ENCODE data around the gene HLA-DMB. TPM values are rescaled to one million over a fixed set of nuclear protein-coding genes. Genes with fewer than 3 reads are reported as not detected.

Gene HLA-DMB
- total RNA-seq: 1.0 and 2.4 TPM in 2 replicates

GRCh38 chr6:32940656-32941213 is at the start of gene HLA-DMB:
Gene HLA-DMB, minus strand, starts transcription at chr6:32941028. Its CDS starts 221 bp downstream, at chr6:32940807.

DNA sequence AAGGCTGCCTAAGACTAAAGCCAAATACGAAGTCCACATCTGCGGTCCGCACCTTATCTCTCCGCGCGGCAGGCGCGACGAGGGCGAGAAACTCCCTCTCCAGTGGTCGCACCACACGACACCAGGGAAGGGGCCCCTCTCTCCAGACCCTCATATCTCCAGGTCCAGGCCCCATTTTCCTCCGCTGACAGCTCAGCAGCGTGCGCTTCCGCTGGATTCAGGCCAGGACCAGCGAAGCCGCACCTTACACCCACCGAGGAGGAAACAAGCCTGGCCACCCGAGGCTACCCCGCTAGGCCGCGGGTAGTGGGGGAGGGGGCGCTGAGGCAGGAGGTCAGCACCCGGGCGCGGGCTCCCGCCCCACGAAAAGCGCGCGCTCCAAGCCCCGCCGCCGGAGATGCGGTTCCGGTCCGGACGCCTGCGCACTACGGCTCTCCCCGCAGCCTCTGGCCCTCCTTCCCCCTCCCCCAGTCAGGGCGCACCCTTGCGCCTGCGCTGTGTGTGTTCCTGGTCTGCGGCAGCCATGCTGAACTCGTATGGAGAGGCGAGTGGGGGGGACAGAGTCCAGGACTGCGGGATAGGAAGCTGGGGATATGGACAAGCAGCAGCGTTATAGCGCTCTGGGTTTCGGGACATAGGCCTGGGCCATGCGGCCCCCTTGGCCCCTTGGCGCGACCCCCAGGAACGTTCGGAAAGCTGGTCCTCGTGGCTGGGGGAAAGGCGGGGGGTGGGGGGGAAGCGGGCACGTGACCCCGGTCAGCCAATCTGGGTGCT is 27.5 kb upstream of the HLA-DMB start, which contains the start of gene BRD2:
BRD2 (plus strand) TSS at position 502 of the 774 bp plus-strand sequence. CDS start 4,305 bp downstream, outside the sequence.

DNA sequence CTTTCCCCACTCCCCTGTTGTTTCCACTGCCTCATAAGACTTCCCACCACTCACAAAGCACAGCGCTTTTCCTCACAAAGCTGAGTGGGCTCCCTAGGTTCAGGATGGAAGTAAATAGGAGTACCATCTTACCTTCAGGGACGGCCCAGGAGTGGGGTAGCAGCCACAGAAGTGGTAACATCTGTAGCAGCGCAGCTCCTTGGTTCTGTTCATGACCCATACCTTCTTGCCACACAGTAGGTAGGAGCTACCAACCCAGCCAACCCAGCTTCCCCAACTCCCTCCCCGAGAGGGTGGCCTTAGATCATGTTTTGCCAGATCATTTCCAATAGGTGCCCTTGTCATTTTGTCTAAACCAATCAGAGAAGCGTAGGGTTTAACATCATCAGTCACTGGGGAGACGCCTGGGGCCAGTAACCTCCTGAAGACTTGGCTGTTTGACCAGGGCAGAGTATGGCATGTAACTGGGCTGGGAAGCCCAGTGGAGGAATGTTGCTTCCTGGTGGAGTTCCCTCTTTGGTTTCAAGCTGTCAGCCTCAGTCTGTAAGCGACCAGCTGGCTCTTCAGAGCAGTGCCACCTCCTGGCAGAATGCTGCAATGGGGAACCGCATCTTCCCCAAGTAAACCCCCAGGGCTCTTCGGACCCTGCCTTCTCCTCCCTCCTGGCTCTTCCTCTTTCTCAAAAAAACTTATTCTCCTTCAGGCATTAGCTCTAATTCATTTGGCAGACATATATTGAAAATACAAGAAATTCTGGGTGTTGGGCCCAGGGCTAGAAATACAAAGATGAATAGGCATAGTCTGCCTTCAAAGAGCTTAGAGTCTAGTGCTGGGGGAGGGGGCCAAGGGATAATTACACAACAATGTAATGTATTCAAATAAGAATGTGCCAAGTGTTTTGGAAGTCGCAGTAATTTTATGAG is 12.2 kb upstream of the HLA-DMB start, which contains the start of gene HLA-DMA:
HLA-DMA (minus strand) TSS at position 281 of the 923 bp plus-strand sequence; CDS start at position 220, 61 bp downstream.

Other genes with a start within 250 kb of the HLA-DMB start
- not detected in 2 replicates for gene HLA-DQA2, start 199.6 kb downstream of the HLA-DMB start, total RNA-seq
- not detected in 2 replicates for gene HLA-DQB2, start 177.5 kb downstream of the HLA-DMB start, total RNA-seq
- not detected in 2 replicates for gene HLA-DOB, start 124.0 kb downstream of the HLA-DMB start, total RNA-seq
- 50.0 and 113 TPM in 2 replicates for gene TAP2, start 102.3 kb downstream of the HLA-DMB start, total RNA-seq
- 67.2 and 113 TPM in 2 replicates for gene PSMB8, start 97.0 kb downstream of the HLA-DMB start, total RNA-seq
- gene TAP1, start 87.3 kb downstream of the HLA-DMB start, total RNA-seq: 65.6 and 77.2 TPM in 2 replicates
- gene PSMB9, start 86.8 kb downstream of the HLA-DMB start, total RNA-seq: 27.0 and 55.5 TPM in 2 replicates
- 1.1 and 2.6 TPM in 2 replicates for gene HLA-DMA, start 12.1 kb upstream of the HLA-DMB start, total RNA-seq
- gene BRD2, start 27.6 kb upstream of the HLA-DMB start, total RNA-seq: 46.0 and 74.8 TPM in 2 replicates
- 0.16 TPM in 1 of 2 replicates, not detected in the other for gene HLA-DOA, start 68.6 kb upstream of the HLA-DMB start, total RNA-seq
- 10.8 and 12.3 TPM in 2 replicates for gene HLA-DPA1, start 132.6 kb upstream of the HLA-DMB start, total RNA-seq
- gene HLA-DPB1, start 135.0 kb upstream of the HLA-DMB start, total RNA-seq: 18.9 and 33.0 TPM in 2 replicates

Measured in bladder microvascular endothelial cell (primary cell).